ENCODE measurements around the gene KLF5.
"Not testable (repeated sequence)": the region's sequence is repeated elsewhere in the genome, so short reads cannot be mapped to it uniquely, and the experiment has no call there.

Gene KLF5

DNA sequence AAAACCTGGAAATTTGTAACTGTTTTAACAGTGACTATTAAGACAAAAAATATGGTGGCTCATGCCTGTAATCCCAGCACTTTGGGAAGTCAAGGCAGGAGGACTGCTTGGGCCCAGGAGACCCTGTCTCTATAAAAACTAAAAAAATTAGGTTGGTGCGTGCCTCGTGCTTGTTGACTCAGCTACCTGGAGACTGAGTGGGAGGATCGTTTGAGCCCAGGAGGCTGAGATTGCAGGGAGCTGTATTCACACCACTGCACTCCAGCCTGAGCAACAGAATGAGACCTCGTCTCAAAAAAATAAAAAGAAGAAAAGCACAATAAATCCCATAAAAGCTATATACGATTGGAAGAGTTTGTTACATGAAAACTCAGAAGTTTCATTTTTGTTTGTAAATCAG, 23.7 kb downstream of the KLF5 start:
- no peak for DNase-seq (ENCODE audit: extremely low read depth in 1 of 2, low read depth in 1 of 2)

DNA sequence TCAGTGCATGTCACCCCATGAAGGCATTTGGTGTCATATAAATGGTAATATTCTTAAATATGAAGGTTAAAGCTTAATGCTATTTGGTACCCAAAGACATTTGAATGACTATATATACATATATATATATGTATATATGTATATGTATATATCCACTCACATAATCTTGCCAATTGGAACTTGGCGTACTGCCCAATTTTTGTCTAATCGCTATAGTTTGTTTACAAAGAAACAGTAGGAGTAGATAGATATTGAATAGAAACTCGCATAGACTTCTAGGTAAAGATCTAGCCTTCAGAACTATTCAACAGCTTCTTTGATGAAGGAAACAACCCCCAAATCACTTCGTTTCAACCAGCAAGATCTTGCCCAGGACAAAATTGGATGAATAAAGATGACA, 24.1 kb downstream of the KLF5 start:
- DNase-seq (ENCODE audit: extremely low read depth in 1 of 2, low read depth in 1 of 2) = no peak

DNA sequence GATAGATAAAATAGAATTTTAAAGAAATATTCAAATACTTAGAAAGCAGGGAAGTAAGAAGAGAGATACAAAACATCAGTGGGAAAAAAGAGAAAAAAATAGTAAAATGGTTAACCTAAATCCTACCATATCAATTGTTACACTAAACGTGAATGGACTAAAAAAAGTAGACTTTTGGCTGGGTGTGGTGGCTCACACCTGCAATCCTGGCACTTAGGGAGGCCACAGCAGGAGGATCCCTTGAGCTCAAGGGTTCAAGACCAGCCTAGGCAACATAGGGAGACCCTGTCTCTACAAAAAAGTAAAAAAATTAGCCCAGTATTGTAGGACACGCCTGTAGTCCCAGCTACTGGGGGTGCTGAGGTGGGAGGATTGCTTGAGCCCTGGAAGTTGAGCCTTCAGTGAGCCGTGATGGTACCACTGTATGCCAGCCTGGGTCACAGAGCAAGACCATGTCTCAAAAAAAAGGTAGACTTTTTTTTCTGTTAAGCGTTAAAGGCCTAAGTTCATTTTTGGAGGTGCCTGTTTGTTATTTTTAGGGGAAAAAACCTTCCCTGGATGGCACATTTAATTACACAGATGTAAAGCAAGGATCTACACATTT, 29.6 kb downstream of the KLF5 start:
- DNase-seq (ENCODE audit: extremely low read depth in 1 of 2, low read depth in 1 of 2) = no peak

DNA sequence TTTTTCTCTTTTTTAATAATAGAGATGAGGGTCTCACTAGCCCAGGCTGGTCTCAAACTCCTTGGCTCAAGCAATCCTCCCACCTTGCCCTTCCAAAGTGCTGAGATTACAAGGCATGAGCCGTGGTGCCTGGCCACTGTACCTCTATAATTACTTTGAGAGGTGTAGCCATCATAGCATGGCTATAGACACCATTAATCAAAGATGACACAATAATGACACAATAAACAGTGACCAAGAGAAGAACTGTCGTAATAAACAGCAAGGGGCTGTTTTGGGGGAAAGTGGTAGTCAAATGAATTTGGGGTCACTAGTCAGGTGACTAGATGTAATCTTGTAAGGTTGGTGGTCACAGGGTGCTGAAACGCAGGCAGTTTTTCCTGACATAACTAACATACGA, 30.4 kb downstream of the KLF5 start:
- DNase-seq (ENCODE audit: extremely low read depth in 1 of 2, low read depth in 1 of 2) = no peak

DNA sequence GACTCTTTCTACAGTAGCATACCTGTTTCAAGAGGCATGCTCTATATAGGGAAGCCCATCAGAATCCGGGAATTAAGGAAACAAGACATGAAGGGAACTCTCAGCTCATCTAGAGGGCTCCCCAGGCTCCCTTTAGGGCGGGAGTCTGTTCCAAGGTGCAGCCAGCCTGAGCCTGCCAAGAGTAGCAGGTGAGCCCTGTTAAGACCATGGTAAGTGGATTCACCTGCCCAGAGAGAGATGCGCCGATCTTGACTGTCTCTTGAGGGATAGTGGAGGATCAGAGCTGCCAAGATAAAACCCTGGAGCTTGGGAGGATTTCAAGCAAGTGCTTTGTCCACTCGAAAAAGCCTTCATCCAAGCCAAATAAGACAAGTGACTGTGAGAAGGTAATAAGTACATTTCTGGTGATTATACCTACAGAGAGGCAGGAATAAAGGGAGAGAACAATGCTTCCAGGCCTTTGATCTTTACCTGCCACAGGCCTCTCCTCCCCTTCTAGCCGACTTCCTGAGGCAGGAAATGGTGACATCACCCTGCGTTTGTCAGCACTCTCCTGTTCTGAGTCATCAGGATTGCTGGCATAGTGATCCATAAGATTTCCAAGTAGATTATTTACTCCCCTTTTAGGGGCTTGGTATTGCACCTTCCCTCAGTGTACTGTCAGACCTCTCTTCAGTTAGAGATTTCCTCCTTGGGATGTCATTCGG, 31.5 kb downstream of the KLF5 start:
- no peak for DNase-seq (ENCODE audit: extremely low read depth in 1 of 2, low read depth in 1 of 2)

DNA sequence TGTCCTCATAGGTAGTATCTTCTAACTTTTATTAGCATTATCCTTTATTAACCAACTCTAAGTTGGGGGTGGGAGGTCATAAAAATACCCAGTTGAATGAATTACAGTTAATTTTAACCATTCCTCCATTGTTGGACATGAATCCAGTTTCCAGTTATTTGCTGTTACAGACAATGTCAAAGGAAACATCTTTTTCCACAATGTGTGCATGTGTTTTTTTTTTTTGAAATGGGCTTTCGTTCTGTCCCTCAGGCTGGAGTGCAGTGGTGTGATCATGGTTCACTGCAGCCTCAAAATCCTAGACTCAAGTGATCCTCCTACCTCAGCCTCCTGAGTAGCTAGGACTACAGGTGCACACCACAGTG, 32.0 kb downstream of the KLF5 start:
- no peak for DNase-seq (ENCODE audit: extremely low read depth in 1 of 2, low read depth in 1 of 2)

DNA sequence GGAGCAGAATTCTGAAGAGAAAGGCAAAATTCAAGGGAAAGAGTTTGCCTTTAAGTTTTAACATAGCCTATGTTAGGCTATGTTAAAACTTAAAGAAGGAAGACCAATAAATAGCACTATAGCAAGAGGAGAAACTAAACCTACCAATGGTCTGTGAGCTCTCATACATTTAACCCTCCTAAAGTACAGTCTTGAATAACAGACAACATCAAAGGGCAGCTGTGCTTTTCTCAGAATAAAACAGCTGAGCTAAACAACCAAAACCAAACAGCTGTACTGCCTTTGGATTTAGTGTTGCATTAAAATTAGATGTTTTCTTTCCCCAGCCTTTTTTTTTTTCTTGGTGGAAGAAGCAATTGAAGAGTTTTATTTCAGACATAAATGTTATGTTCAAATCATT, 34.0 kb downstream of the KLF5 start:
- no peak for DNase-seq (ENCODE audit: extremely low read depth in 1 of 2, low read depth in 1 of 2)

DNA sequence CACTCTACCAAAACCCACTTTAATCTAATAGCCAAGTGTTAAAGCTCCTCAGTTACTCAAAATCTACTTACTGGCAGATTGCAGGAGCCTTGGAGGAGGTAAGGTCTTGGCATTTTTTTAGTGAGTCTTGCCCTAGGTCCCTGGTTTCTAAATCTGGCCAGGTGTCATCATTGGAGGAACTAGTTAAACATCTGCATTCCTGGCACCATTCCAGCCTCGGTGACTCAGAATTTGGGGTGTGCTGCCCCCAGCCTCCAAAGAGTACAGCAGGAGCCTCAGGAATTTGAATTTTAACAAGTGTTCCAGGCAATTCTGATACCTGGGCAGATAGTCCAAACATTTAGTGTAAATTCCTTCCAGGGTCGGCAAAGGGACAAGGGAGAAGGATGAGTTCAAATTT, 37.4 kb downstream of the KLF5 start:
- no peak for DNase-seq (ENCODE audit: extremely low read depth in 1 of 2, low read depth in 1 of 2)

DNA sequence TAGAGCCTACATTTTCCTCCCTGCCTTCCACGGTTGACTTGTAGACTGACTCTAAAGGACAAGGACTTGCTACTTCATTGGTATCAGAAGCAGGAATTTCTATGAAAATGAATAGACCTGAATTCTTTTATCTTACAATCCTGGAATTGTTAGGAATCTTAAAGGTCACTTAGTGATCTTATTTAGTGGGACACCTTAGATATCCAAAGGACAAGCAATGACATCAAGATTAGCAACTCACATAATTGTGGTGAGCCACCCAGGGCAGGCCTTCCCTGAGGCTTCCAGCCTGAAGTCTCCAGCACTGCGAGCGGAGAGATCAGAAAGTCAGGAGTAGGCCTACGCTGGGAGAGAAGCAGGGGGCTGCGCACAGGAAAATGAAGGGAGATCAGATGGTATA, 37.8 kb downstream of the KLF5 start:
- DNase-seq (ENCODE audit: extremely low read depth in 1 of 2, low read depth in 1 of 2) = no peak

DNA sequence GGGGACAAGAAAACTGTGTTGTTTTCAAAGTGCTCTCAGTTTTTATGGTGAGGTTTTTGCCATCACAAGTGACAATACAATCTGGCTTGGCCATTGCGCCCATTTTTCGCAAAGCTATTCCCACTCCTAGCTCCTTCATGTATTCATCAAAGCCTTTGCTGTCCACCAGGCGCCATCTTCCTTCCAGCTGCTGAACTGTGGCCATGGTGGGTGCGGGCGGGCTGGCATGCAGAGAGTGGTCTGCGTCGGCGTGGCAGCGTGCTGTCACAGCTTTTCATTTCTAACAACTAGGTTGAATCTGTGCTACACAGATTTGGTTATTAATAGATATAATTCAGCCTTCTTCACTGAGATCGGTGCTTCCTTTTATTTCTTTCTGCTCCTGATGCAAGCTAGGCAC, 42.0 kb downstream of the KLF5 start:
- not testable (repeated sequence) for DNase-seq (ENCODE audit: extremely low read depth in 1 of 2, low read depth in 1 of 2)

DNA sequence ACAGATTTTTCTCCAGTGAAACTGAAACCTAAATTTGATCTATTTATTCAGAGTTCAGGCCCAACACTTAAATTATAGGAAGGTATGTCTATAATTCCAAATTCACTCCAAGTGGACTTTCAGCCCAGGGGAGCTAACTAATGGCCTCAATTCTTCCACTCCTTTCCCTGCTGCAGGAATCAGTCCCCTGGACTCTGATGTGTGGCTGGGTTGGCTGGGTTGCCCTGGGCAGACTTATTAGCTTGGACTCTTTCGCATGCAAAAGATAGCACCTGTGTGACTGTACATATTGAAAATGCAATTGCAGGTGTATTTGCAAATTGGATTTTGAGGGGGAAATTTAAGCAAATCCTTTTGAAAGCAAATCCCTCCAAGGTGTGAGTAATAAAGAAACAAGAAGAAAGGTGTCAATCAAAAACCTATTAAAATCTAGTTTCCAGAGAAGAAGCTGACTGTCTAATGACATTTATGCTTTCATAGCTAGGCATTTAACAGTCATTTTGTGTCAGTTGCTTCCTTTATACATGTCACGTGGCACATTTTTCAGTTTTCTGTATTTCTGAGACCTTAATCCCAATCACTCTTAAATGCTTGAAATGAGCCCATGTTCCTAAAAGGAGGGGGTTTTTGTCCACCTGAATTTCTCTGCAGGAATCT, 42.7 kb downstream of the KLF5 start:
- DNase-seq (ENCODE audit: extremely low read depth in 1 of 2, low read depth in 1 of 2) = no peak

DNA sequence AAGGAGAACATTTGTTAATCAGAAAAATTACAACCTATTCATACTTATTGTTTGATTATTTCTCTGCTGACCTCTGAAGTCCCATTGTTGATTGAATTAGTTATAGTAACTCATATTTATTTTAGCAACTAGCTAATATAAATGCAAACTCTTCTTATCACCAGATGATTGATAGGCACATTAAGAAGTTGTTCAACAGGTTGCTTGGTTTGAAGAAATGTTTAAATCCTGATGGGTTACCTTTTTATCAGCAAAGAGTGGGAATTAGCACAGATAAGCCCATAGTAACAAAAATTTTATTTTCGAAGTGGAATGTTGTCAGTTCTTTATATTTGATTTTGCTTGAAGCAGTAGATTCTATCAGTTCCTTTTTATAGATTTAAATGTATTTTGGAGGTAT, 44.4 kb downstream of the KLF5 start:
- no peak for DNase-seq (ENCODE audit: extremely low read depth in 1 of 2, low read depth in 1 of 2)

DNA sequence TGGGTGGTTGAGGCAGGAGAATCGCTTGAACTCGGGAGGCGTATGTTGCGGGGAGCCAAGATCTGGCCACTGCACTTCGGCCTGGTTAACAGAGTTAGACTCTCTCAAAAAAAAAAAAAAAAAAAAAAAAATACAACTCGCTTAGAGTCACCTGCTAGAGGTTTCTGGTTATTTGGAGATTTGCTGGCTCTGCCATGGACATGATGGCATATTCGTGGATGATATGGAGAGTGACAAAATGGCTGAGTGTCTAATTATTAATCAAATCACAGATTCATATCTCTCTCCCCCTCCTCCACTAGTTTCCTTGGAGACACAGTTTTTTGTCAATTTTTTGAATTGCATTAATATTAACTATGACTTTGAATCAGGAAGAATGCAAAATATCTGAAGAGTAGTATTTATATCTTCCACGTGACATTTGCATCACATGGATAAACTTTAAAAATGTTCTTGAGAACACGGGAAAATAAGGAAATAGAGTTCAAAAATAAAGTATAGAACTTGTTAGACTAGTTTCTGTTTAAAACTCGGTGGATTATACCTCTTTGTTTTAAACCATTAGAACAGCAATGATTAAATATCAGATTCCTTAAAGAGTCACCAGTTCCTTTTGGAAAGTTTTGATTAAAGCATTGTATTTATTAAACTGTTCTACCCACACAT, 47.8 kb downstream of the KLF5 start:
- DNase-seq (ENCODE audit: extremely low read depth in 1 of 2, low read depth in 1 of 2) = no peak

DNA sequence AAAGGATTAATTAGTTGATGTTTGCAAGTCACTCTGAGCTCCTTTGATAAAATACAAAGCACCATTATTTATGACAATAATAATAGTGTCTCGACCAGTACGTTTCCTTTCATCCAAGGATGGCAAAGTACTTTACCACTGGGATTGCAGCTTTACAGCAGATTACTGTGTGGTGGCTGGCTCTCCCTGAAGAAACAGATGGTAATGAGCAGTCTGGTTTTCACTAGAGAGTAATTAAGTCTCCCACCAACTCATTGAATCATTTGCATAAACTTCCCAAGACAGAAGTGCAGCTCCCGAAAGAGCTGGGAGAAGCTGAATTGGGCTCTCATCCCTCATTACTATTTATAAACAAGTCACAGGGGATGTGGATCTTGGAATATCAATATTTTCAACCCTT, 48.7 kb downstream of the KLF5 start:
- DNase-seq (ENCODE audit: extremely low read depth in 1 of 2, low read depth in 1 of 2) = no peak

DNA sequence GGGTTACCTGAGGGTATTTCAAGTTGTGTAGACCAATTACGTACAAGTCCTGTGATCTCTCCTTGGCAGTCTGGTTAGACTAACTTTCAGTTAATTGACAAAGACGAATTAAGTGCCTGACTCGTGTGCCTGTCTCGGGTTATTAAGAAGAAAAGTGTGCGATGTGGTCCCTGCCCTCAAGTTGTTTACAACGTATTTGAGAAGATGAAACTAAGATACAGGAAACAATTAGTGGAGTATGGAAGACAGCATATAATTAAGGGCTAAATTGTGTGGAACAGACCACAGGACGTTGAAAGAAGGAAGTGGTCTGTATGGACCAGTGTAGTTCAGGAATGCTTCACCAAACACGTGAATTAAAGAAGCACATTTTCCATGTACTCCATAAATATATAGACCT, 49.2 kb downstream of the KLF5 start:
- no peak for DNase-seq (ENCODE audit: extremely low read depth in 1 of 2, low read depth in 1 of 2)

DNA sequence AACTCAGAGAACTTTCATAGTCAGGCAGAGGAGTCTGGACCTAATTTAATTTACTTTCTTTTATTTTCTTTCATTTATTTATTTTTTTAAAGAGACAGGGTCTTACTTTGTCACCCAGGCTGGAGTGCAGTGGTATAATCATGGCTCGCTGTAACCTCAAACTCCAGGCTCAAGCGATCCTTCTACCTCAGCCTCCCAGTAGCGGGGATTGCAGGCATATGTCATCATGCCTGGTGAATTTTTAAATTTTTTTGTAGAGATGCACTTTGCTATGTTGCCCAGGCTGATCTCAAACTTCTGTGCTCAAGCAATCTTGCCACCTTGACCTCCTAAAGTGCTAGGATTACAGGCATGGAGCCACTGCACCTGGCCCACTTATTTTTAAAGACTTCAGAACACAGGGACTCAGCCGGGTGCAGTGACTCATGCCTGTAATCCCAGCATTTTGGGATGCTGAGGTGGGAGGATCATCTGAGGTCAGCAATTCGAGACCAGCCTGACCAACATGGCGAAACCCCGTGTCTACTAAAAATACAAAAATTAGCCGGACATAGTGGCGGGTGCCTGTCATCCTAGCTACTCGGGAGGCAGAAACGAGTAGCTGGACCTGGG, 50.6 kb downstream of the KLF5 start:
- DNase-seq (ENCODE audit: extremely low read depth in 1 of 2, low read depth in 1 of 2) = no peak

DNA sequence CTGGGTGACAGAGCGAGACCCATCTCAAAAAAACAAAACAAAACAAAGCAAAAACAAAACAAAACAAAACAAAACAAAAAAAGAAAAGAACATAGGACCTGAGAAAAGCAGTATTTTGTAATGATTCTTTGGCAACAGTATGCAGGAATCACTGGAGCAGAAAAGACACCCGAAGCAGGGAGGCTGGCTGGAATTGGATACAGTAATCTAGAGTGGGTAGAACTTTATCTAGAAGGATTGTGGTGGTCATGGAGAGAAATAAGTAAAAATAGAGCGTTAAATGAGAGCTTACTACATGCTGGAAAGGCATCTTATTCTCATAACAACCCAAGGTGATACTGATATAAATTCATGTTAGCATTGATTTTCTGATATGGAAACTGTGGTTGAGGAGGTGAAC, 51.2 kb downstream of the KLF5 start:
- no peak for DNase-seq (ENCODE audit: extremely low read depth in 1 of 2, low read depth in 1 of 2)

DNA sequence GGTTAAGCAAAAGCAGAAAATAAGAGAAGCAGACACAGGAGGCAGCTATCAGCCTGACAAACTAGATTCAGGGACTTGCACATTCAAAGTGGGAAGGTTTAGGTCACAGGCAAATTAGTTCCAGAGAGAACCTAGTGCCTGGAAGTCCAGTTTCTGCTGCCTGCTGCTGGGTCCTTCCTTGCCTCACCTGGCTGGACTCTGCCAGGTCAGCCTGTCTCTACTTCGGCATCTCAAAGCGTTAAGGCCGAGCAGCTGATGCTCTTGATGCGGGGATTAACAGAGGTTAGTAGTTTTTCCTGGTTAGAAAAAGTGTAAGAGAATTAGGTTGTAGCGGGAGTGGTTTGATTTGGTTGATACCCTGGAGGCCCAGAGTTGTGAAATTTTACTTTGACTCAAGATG, 52.0 kb downstream of the KLF5 start:
- no peak for DNase-seq (ENCODE audit: extremely low read depth in 1 of 2, low read depth in 1 of 2)

DNA sequence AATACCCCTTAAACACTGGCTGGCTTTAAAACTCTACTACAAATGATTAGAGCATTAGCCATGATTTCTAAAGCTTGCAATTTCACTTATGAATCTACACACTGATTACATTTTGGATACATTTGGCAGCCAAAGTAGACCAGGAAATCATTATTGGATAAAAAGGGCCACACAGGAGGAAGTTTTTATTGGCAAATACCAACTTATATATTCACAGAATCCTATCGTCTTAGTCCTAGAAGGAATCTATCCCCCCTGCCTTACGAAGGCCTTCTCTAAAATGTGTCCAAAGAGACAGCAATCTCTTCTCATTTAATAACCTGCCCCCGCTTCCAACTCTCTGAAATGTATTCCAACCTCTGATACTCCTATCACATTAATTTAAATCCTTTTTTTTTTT, 52.5 kb downstream of the KLF5 start:
- no peak for DNase-seq (ENCODE audit: extremely low read depth in 1 of 2, low read depth in 1 of 2)

DNA sequence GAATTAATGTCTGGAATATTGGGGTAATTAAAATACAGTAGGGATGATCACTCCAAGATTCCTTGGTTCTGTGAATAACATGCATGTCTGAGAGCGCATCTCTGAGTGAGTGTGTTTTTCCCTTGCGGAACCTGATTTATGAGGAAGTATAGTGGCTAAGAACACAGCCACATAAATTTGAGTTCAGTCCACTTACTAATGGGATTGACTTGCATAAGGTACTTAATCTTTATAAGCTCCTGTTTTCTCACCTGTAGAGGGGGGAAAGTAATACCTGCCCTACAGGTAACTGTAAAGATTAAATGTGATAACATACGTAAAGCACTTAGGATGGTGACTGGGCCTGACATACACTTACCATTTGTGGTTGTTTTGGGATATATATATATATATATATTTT, 60.8 kb downstream of the KLF5 start:
- no peak for DNase-seq (ENCODE audit: extremely low read depth in 1 of 2, low read depth in 1 of 2)

Data from stimulated activated CD8-positive, alpha-beta memory T cell treated with anti-CD3 and anti-CD28 coated beads, Interleukin-7, amount 100 ng/mL, for 48 hours (primary cell).